SU-DHL-6 (cell line): Measurements from ENCODE around the gene LRPAP1.
"Not testable (repeated sequence)": the region's sequence is repeated elsewhere in the genome, so short reads cannot be mapped to it uniquely, and the experiment has no call there.

Source experiments
- EZH2phosphoT487 ChIP-seq: fragments of 200-600 bp; sonication (generic), shearing (Covaris generic); conservative IDR thresholded peaks from 2 replicates; pipeline ENCODE4 v1.6.1; 2018; ENCODE audit warnings: mild to moderate bottlenecking, antibody characterized with exemption, low read length, moderate library complexity, mixed read lengths
- TF ChIP-seq, protein P1 (sequence below): fragments of 200-600 bp; sonication (generic); IDR thresholded peaks from one replicate; pipeline ENCODE4 v1.5.1; 2017; ENCODE audit warnings: antibody characterized with exemption, mild to moderate bottlenecking, low read length, moderate library complexity; ENCODE audit not compliant: insufficient read depth, poor library complexity, severe bottlenecking

GRCh38 chr4:3546721-3547120 lies 14.5 kb upstream of the LRPAP1 start:
- TF ChIP-seq, protein P1, sequence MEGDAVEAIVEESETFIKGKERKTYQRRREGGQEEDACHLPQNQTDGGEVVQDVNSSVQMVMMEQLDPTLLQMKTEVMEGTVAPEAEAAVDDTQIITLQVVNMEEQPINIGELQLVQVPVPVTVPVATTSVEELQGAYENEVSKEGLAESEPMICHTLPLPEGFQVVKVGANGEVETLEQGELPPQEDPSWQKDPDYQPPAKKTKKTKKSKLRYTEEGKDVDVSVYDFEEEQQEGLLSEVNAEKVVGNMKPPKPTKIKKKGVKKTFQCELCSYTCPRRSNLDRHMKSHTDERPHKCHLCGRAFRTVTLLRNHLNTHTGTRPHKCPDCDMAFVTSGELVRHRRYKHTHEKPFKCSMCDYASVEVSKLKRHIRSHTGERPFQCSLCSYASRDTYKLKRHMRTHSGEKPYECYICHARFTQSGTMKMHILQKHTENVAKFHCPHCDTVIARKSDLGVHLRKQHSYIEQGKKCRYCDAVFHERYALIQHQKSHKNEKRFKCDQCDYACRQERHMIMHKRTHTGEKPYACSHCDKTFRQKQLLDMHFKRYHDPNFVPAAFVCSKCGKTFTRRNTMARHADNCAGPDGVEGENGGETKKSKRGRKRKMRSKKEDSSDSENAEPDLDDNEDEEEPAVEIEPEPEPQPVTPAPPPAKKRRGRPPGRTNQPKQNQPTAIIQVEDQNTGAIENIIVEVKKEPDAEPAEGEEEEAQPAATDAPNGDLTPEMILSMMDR: not testable (repeated sequence)
- not testable (repeated sequence) for TF ChIP-seq EZH2phosphoT487
